HepG2 (cell line): ENCODE results near the gene TNS1. TPM values are rescaled to one million over a fixed set of nuclear protein-coding genes. Genes with fewer than 3 reads are reported as not detected.
A peak's percentile ranks its signal among the peaks of the same experiment; 100 is the strongest.

ENCODE experiments used
- CHD4 ChIP-seq: fragments of 200-600 bp; sonication (generic); IDR thresholded peaks from 2 replicates; pipeline ENCODE4 v1.7.0; 2017; ENCODE audit warnings: mild to moderate bottlenecking, low read length, borderline replicate concordance
- EZH2 ChIP-seq: conservative IDR thresholded peaks from 2 replicates; pipeline ENCODE4 v1.6.1; 2012; ENCODE audit warnings: mild to moderate bottlenecking, low read depth, low read length, moderate library complexity
- FOXK2 ChIP-seq: fragments of 450-650 bp; IDR thresholded peaks from 2 replicates; pipeline ENCODE4 v1.6.1; 2016
- HNRNPH1 ChIP-seq: fragments of 200-400 bp; formaldehyde crosslinking; optimal IDR thresholded peaks from 2 replicates; pipeline ENCODE3; 2017; ENCODE audit warnings: mild to moderate bottlenecking, low read depth, low read length
- KAT7 ChIP-seq: IDR thresholded peaks from 2 replicates; pipeline ENCODE4 v1.6.1; 2018; ENCODE audit warnings: borderline replicate concordance, missing compliant biosample characterization
- KLF16 ChIP-seq, 2 experiments: sonication (generic) in 1 of 2; formaldehyde crosslinking in 1 of 2; IDR thresholded peaks; 2 replicates each; pipeline versions ENCODE4 v1.6.1 to v1.8.0; 2016 to 2023; ENCODE audit warnings: missing genetic modification reagents in 2 of 2, missing compliant biosample characterization in 1 of 2
- LCORL ChIP-seq, 2 experiments: fragments of 450-650 bp in 1 of 2; sonication (generic) in 1 of 2; formaldehyde crosslinking in 1 of 2; IDR thresholded peaks; 2 replicates each; pipeline versions ENCODE4 v1.5.0 to v1.6.1; 2017 to 2020; ENCODE audit warnings: antibody characterized with exemption in 1 of 2, missing genetic modification reagents in 1 of 2
- MTF2 ChIP-seq: sonication (generic); formaldehyde crosslinking; IDR thresholded peaks from 2 replicates; pipeline ENCODE4 v1.5.0; 2020; ENCODE audit warnings: missing genetic modification reagents, borderline replicate concordance
- NFATC3 ChIP-seq: sonication (generic); formaldehyde crosslinking; IDR thresholded peaks from 2 replicates; pipeline ENCODE4 v1.5.1; 2020; ENCODE audit warnings: mild to moderate bottlenecking, missing genetic modification reagents
- SRSF1 ChIP-seq: fragments of 200-400 bp; formaldehyde crosslinking; optimal IDR thresholded peaks from 2 replicates; pipeline ENCODE3; 2017; ENCODE audit warnings: mild to moderate bottlenecking, low read depth, low read length, moderate library complexity
- SRY ChIP-seq: sonication (generic); formaldehyde crosslinking; IDR thresholded peaks from 2 replicates; pipeline ENCODE4 v1.8.0; 2022; ENCODE audit warnings: mild to moderate bottlenecking, missing genetic modification reagents
- ZNF296 ChIP-seq: sonication (generic); formaldehyde crosslinking; conservative IDR thresholded peaks from 2 replicates; pipeline ENCODE4 v1.5.0; 2020; ENCODE audit warnings: mild to moderate bottlenecking, missing genetic modification reagents
- ZNF383 ChIP-seq: sonication (generic); formaldehyde crosslinking; IDR thresholded peaks from 2 replicates; pipeline ENCODE4 v1.4.0; 2020; ENCODE audit warnings: missing genetic modification reagents, mild to moderate bottlenecking, borderline replicate concordance
- ZNF660 ChIP-seq: sonication (generic); formaldehyde crosslinking; IDR thresholded peaks from 2 replicates; pipeline ENCODE4 v1.5.1; 2020; ENCODE audit warnings: mild to moderate bottlenecking, low read depth, missing genetic modification reagents, borderline replicate concordance
- polyA plus RNA-seq, 8 experiments: library from polyadenylated mRNA; depleted of rRNA in 3 of 8; stranded (reverse) in 7 of 8; unstranded in 1 of 8; fragments of >200 nt; fragmentation: Illumina TruSeq in 4 of 8; extraction: Trizol in 4 of 8; gene quantifications; 2 replicates each; pipeline versions ENCODE4 v1.2.1 to v1.2.3, GENCODE V29; 2011 to 2016; ENCODE audit warnings: low read depth in 4 of 8, missing spikeins in 1 of 8, mixed read lengths in 1 of 8; ENCODE audit not compliant: insufficient read depth in 1 of 8
- total RNA-seq, 5 experiments: library from RNA; depleted of rRNA; stranded (reverse); fragments of >200 nt; fragmentation: Illumina TruSeq; extraction: Trizol; gene quantifications; 2 replicates each; pipeline ENCODE4 v1.2.3, GENCODE V29; 2016; ENCODE audit warnings: low read depth in 1 of 5
- TF ChIP-seq, protein P1 (sequence below): sonication (generic); formaldehyde crosslinking; IDR thresholded peaks from 2 replicates; pipeline ENCODE4 v1.5.0; 2020; ENCODE audit warnings: missing genetic modification reagents
- TF ChIP-seq, protein P2 (sequence below): sonication (generic); formaldehyde crosslinking; IDR thresholded peaks from 2 replicates; pipeline ENCODE4 v1.5.0; 2020; ENCODE audit warnings: mild to moderate bottlenecking, missing genetic modification reagents, borderline replicate concordance
- TF ChIP-seq, protein P3 (sequence below), 2 experiments: sonication (generic) in 1 of 2; formaldehyde crosslinking in 1 of 2; IDR thresholded peaks; 2 replicates each; pipeline versions ENCODE4 v1.4.0 to v1.6.1; 2018 to 2020; ENCODE audit warnings: missing genetic modification reagents in 2 of 2, borderline replicate concordance in 1 of 2, low read depth in 1 of 2, mild to moderate bottlenecking in 1 of 2, missing biosample characterization in 1 of 2
- TF ChIP-seq, protein P4 (sequence below): sonication (generic); formaldehyde crosslinking; IDR thresholded peaks from 2 replicates; pipeline ENCODE4 v1.4.0; 2020; ENCODE audit warnings: missing genetic modification reagents, low read depth, mild to moderate bottlenecking, borderline replicate concordance
- TF ChIP-seq, protein P5 (sequence below): sonication (generic); formaldehyde crosslinking; IDR thresholded peaks from 2 replicates; pipeline ENCODE4 v1.8.1; 2022; ENCODE audit warnings: mild to moderate bottlenecking, missing genetic modification reagents
- TF ChIP-seq, protein P6 (sequence below): sonication (generic); formaldehyde crosslinking; IDR thresholded peaks from 2 replicates; pipeline ENCODE4 v1.4.0; 2020; ENCODE audit warnings: missing genetic modification reagents

TNS1 gene
- total and polyA plus RNA-seq, 2 of the 13 experiments (the other 11 are each of a cell fraction or from before 2014, with no cell fraction given), result 1.9 to 118 TPM

DNA sequence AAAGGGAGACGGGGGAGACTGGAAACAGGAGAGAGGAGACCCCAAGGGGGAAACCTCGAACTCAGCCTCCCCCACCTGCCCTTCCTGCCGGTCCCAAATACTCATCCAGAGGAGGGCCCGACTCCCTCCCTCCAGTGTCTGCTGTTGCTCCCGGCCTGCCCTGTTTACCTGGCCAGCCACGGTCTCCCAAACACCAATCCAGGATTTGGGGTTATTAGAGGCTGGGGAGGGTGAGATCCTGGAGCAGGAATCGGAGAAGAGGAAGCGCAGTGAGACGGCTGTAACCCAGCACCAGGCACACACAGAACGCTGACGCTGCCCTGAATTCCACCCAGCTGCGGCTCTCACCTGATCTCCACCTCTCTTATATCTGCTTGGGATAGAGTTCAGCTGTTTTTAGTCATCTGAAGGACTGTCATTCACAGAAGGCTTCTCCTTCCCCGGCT lies 213.0 kb downstream of the TNS1 start (continued):
- TF ChIP-seq KAT7 (no peak), SRY (CRISPR knock-in tag) (no peak), EZH2 (no peak), NFATC3 (no peak), KLF16 (CRISPR knock-in tag; IDR thresholded peaks at IDR 0.05) (no peak), HNRNPH1 (no peak), ZNF296 (CRISPR knock-in tag) (no peak), FOXK2 (no peak), SRSF1 (no peak), ZNF660 (CRISPR knock-in tag) (no peak), MTF2 (0 out of 2 replicates have a peak, but pooled peaks have one; percentile 40), LCORL (IDR thresholded peaks at IDR 0.05) (no peak), LCORL (CRISPR knock-in tag; IDR thresholded peaks at IDR 0.05) (no peak), ZNF383 (CRISPR knock-in tag) (0 out of 2 replicates have a peak, but pooled peaks have one; percentile 79), CHD4 (no peak)
- TF ChIP-seq, protein P1, sequence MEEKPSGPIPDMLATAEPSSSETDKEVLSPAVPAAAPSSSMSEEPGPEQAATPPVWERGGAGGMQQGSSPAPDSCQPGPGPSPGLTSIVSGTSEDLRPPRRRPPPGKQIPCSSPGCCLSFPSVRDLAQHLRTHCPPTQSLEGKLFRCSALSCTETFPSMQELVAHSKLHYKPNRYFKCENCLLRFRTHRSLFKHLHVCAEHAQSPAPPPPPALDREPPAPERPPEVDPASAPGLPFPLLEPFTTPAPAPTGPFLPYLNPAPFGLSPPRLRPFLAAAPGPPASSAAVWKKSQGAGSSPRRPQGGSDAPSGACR, result 0 out of 2 replicates have a peak, but pooled peaks have one; percentile 16
- TF ChIP-seq, protein P2, sequence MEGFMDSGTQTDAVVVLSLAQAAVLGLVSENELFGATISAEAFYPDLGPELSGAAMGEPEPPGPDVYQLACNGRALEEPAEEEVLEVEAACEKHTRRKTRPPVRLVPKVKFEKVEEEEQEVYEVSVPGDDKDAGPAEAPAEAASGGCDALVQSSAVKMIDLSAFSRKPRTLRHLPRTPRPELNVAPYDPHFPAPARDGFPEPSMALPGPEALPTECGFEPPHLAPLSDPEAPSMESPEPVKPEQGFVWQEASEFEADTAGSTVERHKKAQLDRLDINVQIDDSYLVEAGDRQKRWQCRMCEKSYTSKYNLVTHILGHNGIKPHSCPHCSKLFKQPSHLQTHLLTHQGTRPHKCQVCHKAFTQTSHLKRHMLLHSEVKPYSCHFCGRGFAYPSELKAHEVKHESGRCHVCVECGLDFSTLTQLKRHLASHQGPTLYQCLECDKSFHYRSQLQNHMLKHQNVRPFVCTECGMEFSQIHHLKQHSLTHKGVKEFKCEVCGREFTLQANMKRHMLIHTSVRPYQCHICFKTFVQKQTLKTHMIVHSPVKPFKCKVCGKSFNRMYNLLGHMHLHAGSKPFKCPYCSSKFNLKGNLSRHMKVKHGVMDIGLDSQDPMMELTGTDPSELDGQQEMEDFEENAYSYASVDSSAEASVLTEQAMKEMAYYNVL (CRISPR knock-in tag), result no peak
- TF ChIP-seq, protein P3, sequence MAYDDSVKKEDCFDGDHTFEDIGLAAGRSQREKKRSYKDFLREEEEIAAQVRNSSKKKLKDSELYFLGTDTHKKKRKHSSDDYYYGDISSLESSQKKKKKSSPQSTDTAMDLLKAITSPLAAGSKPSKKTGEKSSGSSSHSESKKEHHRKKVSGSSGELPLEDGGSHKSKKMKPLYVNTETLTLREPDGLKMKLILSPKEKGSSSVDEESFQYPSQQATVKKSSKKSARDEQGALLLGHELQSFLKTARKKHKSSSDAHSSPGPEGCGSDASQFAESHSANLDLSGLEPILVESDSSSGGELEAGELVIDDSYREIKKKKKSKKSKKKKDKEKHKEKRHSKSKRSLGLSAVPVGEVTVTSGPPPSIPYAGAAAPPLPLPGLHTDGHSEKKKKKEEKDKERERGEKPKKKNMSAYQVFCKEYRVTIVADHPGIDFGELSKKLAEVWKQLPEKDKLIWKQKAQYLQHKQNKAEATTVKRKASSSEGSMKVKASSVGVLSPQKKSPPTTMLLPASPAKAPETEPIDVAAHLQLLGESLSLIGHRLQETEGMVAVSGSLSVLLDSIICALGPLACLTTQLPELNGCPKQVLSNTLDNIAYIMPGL (CRISPR knock-in tag; IDR thresholded peaks at IDR 0.05; ENCODE audit: borderline replicate concordance in 1 of 2, low read depth in 1 of 2), result peak in 1 of 2 experiments; percentile 16; a peak in 2 of 4 replicates
- TF ChIP-seq, protein P4, sequence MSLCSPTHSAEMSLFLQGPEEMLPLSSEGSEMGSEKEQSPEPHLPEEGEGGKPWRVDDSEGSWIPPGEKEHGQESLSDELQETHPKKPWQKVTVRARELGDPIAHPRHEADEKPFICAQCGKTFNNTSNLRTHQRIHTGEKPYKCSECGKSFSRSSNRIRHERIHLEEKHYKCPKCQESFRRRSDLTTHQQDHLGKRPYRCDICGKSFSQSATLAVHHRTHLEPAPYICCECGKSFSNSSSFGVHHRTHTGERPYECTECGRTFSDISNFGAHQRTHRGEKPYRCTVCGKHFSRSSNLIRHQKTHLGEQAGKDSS, result no peak
- TF ChIP-seq, protein P5, sequence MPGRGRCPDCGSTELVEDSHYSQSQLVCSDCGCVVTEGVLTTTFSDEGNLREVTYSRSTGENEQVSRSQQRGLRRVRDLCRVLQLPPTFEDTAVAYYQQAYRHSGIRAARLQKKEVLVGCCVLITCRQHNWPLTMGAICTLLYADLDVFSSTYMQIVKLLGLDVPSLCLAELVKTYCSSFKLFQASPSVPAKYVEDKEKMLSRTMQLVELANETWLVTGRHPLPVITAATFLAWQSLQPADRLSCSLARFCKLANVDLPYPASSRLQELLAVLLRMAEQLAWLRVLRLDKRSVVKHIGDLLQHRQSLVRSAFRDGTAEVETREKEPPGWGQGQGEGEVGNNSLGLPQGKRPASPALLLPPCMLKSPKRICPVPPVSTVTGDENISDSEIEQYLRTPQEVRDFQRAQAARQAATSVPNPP, result no peak
- TF ChIP-seq, protein P6, sequence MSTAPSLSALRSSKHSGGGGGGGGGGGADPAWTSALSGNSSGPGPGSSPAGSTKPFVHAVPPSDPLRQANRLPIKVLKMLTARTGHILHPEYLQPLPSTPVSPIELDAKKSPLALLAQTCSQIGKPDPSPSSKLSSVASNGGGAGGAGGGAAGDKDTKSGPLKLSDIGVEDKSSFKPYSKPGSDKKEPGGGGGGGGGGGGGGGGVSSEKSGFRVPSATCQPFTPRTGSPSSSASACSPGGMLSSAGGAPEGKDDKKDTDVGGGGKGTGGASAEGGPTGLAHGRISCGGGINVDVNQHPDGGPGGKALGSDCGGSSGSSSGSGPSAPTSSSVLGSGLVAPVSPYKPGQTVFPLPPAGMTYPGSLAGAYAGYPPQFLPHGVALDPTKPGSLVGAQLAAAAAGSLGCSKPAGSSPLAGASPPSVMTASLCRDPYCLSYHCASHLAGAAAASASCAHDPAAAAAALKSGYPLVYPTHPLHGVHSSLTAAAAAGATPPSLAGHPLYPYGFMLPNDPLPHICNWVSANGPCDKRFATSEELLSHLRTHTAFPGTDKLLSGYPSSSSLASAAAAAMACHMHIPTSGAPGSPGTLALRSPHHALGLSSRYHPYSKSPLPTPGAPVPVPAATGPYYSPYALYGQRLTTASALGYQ (CRISPR knock-in tag), result no peak
